HG02870 (cell line): ENCODE measurements around the gene KCNQ1OT1.
"Not testable (repeated sequence)": the region's sequence is repeated elsewhere in the genome, so short reads cannot be mapped to it uniquely, and the experiment has no call there.

Experiments used
- ATAC-seq: cut with Tn5 transposase; IDR thresholded peaks from one replicate; pipeline ENCODE4 v1.9.1; 2021; ENCODE audit warnings: mild to moderate bottlenecking, moderate library complexity; ENCODE audit not compliant: unreplicated experiment

KCNQ1OT1 gene

DNA sequence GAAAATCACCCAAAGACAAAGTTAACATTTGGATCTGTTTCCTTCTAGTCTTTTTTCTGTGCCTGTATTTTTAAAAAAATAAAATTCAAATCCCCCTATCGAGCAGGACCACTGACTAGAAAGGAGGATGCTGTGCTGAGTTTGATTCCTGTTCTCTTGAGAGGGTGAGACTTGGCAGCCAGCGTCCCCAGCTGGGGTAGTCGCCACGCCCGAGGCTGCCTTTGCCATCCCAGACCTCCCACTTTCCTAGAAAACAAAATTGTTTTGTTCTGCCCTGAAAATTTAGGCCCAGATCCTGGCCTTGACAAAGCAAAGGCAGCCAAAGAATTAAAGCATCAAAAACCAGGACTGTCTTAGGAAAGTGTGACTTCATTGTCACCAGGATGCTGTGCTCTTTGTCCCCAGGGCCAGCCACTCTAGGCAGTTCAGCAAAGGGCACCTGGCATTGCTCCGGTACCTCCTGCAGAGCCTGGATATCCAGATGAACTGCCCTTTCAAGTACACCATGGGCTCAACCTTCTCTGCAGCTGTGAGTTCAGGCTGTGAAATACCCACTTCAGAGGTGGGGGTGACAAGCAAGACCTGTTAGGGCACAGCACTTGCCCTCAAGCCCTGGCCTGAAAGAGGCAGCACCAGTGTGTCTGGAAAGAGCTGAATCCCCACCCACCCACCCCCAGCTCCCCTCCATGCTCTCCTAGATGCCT is 44.6 kb downstream of the KCNQ1OT1 start:
- ATAC-seq = no peak

DNA sequence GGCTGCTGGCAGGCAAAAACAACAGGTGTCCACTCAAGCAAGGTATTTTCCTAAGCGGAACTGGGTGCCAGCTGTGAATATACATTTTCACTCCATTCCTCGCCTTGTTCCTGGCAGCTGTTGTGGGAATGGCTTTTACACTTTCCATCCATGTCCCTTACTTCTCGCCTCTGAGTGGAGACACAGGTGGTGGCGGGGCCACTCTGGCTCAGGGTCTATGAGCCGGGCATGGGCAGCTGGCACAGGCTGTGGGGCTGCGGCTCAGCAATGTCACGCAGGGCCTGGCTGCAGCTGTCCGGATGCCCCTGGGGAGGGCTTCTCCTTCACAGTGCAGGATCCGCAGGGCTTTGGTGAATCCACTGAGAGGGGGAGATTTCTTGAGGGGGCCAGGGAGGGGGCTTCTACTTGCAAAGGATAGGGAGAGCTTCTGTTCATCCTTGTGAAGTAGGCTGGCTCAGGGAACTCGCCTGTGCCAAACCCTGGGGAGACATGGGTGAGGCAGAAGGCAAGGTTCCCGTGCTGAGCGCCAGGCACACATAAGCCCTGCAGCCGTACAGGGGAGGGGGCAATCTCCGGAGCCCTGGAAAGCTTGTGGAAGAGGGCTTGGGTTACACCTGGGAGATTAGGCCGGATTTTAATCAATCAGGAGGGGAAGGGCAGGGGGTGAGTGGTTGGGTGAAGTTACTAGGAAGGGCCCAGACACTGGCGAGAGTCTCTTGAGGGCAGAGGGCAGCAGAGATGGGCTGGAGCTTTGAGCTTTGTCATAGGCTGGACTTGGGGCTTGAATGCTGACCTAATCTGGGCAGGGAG is 45.7 kb downstream of the KCNQ1OT1 start:
- ATAC-seq = no peak

DNA sequence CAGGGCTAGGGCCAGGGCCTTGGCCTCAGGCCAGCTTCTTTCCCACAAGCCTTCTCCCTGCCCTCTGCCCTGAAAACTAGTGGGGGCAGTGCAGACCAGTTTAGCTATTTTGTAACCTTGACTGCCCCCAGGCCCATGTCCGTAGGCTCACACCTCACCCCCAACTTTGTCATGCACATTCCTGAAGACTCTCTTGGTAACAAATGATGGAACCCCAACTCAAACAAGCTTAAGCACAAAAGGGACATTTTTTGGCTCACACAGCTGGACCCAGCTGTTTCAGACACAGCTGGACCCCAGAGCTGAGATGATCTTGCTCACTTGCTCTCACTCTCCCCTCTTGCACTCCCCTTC is 46.6 kb downstream of the KCNQ1OT1 start:
- no peak for ATAC-seq

DNA sequence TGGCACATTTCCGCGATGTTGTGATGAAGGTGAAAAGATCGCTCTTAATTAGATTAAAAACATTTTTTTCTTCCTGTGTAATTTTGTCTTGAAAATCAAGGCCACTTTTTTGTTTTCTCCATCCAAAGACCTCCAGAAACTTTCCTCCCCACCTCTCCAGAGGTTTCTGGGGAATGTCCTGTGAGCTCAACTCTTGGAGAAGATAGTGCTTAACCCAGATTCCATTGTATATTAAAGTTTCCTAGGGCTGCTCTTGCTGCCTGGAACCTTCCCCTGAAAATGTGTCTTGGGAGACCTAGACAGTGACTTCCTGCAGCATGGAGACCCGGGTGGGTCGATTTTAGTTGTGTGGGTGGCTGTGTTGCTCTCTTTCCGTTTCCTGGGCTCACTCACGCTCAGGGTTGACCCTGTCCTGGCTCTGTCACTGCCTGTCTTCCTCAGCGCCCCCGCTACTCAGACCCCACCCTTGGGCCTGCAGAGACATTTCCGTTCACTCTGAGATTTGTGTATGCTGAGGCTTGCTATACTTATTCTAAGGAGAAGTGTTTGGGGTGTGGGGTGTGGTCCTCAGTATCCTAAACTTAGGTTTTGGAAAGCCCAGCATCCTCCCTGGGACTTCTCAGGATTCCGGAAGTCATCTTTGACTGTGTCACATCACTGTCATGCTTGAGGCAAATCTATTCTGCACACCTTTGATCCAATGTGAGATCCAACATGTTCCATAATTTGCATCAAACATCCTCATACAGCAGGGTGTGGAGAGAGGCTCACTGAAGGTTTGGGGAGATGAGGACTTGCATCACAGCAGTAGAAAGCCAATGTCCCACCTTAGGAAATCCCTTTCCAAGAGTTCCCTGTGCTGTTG is 47.2 kb downstream of the KCNQ1OT1 start:
- ATAC-seq = no peak

DNA sequence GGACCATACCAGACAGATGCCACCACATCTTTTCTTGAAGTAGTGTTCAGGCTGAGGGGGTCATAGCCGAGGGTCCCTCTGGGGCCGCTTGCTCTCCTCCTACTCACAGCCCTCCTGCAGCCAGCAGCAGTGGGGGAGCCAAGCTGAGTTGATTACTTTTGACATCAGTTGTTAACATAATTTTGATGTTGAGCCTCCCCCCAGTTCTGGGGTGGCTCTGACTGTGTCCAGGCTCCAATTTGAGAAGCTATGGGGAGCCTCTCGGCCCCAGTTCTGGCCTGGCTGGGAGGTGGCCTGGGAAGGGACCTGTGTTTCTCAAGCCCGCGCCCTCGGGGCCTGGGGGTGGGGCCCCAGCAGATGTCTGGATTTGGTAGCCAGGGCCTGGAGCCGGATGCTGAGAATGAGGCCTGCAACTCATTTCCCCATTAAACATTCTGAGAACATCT is 47.9 kb downstream of the KCNQ1OT1 start:
- no peak for ATAC-seq

DNA sequence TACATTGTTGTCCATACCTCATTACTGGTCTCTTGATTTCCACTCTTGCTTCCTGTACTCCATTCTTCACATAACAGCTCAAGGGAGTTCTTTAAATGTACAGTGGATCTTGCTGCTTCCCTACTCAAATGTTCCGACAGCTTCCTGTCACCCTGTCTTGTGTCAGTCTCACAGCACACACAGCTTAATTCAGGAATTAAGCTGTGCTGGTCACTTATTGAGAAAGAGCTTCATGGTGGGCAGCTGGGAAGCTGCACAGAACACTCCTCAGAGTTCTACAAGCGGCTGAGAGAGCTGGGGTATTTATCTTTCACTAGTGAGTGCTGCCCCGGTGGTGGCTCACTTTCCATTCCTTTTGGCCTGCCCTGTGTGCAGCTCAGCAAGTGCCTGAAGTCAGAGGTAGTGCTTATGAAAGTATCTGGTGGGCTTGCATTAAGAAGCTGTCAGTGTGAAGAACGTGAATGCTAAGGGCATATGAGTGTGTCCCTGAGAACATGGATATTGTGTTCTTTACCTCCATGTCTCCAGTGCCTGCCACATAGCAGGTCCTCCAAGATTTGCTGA is 48.7 kb downstream of the KCNQ1OT1 start:
- ATAC-seq = no peak

DNA sequence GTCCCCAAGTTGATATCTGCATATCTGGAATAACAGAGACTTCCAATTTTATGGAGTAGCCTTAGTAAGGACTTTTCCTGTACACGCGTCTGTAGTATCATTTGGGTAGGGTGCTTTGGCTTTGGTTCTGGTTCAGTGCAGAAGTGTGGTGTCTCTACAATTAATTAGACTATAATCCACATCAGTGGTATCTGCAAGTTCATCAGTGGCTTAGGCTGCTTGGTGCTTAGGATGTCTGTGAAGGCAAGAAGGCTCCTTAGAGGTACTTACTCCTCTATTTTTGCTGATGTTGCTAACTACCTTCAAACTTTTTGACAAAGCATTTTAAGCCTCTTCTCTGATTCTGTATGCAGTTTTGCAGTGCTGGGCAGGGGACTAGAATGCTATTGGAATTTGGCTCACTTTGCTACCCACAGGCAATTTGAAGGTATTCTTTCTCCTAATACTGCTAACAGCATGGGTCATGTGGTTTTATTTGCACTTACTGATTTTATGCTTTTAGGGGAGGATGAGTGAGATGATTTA is 49.4 kb downstream of the KCNQ1OT1 start:
- no peak for ATAC-seq

DNA sequence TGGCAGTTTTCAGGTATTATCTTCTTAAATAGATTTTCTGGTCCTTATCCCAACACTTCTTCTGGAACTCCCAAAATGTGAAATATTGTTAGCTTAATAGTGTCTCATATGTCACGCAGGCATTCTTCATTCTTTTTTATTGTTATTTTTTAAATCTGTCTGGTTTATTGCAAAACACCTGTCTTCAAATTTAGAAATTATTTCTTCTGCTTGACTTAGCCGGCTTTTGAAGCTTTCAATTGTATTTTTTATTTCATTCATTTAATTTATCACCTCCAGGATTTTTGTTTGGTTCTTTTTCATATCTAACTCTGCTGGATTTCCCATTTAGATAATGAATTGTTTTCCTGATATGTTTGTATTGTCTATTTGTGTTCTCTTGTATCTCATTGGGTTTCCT is 49.9 kb downstream of the KCNQ1OT1 start:
- ATAC-seq = no peak

DNA sequence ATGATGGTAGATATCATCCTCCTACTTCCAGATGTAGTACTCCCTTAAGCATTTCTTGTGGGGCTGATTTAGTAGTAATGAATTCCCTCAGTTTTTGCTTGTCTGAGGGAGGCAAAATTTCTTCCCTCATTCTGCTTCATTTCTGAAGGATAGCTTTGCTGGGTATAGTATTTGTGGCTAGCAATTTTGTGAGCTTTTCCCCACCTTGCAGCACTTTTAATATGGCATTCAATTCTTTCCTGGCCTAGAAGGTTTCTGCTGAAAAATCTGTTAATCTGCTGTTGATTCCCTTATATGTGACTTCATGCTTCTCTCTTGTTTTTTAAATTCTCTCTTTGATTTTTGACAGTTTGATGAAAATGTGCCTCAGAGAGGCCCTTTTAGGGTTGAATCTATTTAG is 50.4 kb downstream of the KCNQ1OT1 start:
- ATAC-seq = no peak

DNA sequence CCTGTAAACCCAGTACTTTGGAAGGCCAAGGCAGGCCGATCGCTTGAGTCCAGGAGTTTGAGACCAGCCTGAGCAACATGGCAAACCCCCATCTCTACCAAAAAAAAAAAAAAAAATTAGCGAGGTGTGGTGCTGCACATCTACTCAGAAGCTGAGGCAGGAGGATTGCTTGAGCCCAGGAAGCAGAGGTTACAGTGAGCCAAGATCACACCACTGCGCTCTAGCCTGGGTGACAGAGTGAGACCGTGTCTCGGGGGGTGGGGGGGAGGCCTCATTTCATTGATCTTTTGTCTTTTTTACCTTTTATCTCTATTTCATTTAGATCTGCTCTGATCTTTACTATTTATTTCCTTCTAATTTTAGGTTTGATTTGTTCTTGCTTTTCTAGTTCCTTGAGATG is 51.8 kb downstream of the KCNQ1OT1 start:
- ATAC-seq = no peak

DNA sequence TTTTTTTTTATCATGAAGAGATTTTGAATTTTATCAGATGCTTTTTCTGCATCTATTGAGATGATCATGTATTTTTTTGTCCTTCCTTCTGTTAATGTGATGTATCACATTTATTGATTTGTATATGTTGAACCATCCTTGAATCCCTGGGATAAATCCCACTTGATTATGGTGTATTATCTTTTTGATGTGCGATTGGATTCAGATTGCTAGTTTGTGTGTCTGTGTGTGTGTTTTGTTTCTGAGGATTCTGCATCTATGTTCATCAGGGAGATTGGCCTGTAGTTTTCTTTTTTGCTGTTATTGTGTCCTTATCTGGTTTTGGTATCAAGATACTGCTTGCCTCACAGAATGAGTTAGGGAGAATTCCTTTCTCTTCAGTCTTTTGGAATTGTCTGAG is 52.6 kb downstream of the KCNQ1OT1 start:
- no peak for ATAC-seq

DNA sequence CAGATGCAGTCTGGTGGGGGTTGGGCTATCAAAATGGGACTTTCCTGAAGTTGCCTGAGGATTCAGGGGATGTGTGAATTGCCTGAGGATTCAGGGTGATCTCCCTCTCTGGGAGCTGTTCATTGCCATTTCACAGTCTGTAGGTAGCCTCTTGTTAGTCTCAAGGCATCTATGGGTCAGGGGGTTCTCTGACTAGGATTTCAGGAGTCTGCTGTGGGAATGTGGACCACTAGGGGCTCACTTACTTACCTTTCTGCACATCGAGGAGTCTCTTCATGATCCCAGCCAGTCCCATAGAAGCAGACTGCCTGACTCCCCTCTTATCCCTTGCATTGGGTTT is 54.0 kb downstream of the KCNQ1OT1 start:
- no peak for ATAC-seq

DNA sequence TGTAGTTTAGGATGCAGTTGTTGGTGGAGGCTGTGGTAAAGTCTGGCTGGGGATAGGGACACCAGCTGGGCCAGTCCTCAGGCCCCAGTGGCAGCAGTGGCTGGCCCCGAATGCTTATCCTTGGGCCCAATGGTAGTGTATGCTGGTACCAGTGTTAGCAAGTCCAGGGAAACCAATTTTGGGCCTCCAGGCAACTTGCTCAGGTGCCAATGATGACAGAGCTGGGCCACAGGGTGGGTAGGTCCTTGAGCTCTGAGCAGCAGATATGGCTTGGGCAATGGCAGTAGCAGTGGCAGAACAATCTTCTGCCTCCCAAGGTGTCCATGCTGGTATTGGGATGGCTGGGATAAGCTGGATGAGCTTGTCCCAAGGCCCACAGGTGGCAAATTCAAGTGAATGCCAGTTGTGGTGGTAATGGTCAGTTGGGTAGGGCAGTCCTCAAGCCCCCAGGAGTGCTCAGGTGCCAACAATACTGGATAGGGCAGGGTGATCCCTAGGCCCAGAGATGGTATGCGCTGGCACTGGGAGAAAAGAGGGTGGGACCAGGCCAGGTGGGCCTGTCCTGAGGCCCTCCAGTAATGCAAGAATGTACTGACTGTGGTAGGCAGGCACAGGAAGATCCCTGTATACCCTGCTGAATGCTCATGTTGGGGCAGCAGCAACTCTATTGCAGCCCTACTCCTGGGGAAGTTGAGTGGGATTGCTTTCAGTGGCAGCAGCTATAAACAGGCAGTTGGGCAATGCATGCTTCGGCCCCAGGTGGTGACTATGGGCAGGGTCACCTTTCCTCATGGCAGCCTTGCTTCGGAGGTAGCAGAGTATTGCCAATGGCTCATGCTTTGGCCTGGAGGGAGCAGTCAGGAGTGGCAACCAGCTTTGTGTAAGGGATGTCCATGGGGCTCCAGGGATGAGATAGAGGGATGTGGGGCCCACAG is 54.7 kb downstream of the KCNQ1OT1 start:
- ATAC-seq = no peak

DNA sequence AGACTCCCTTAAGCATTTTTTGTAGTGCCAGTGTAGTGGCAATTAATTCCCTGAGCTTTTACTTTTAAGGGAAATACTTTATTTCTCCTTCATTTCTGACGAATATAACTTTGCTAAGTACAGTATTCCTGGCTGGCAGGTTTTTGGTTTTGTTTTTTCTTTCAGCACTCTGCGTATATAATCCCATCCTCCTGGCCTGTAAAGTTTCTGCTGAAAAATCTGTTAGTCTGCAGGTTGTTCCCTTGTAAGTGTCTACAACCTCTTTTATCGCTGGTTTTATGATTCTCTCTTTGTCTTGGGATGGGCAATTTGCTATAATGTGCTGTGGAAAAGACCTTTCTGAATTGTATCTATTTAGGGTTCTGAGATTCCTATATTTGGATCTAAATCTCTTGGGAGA is 56.0 kb downstream of the KCNQ1OT1 start:
- ATAC-seq = no peak

DNA sequence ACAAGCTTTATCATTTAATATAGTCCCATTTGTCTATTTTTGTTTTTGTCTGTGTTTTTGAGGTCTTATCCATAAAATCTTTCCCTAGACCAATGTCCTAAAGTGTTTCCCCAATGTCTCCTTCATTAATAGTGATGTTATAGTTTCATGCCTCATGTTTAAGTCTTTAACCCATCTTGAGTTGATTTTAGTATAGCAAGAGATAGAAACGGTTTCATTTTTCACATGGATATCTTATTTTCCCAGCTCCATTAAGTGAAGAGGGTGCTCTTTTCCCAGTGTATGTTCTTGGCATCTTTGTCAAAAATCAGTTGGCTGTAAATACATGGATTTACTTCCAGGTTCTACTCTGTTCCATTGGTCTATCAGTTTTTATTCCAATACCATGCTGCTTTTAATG is 58.2 kb downstream of the KCNQ1OT1 start:
- ATAC-seq = no peak

DNA sequence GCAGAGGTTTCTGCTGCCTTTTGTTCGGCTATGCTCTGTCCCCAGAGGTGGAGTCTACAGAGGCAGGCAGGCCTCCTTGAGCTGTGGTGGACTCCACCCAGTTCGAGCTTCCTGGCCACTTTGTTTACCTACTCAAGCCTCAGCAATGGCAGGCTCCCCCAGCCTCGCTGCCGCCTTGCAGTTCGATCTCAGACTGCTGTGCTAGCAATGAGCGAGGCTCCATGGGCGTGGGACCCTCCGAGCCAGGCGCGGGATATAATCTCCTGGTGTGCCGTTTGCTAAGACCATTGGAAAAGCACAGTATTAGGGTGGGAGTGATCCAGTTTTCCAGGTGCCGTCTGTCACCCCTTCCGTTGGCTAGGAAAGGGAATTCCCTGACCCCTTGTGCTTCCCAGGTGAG is 60.0 kb downstream of the KCNQ1OT1 start:
- ATAC-seq = not testable (repeated sequence)

DNA sequence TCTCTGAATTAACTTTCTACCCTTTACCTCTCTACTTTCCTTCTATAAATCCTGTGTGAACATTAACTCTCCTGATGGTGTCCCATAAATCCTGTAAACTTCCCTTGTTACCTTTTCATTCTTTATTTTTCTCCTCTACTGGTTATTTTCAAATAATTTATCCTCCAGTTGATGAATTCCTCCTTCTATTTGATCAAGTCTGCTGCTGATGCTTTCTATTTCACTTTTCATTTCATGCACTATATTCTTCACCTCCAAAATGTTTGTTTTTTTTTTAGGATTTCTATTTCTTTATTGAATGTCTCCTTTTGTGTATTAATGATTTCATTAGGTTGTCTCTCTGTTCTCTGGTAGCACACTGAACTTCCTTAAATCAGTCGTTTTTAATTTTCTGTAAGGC is 68.6 kb downstream of the KCNQ1OT1 start:
- no peak for ATAC-seq

DNA sequence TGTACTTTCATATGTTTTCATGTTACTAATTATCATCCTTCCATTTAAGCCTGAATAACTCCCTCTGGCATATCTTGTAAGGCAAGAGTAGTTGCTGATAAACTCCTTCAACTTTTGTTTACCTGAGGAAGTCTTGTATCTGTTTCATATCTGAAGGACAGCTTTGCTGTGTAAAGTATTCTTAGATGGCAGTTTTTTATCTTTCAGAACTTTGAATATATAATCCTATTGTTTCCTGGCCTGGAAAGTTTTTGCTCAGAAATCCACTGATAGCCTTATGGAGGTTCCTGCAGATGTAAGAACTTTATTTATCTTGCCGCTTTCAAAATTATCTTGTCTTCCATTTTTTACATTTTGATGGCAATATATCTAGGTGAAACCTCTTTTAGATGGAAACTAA is 69.1 kb downstream of the KCNQ1OT1 start:
- no peak for ATAC-seq

DNA sequence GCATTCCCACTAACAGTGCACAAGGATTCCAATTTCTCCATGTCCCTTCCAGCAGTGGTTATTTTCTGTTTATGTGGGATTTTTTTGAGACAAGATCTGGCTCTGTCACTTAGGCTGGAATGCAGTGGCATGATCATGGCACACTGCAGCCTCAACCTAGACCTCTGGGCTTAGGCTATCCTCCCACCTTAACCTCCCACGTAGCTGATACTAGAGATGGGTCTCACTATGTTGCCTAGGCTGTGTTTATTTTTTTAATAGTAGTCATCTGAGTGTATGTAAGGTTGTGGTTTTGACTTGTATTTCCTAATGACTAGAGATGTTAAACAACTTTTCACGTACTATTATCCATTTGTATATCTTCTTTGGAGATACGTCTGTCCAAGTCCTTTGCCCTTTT is 74.6 kb downstream of the KCNQ1OT1 start:
- ATAC-seq = no peak

DNA sequence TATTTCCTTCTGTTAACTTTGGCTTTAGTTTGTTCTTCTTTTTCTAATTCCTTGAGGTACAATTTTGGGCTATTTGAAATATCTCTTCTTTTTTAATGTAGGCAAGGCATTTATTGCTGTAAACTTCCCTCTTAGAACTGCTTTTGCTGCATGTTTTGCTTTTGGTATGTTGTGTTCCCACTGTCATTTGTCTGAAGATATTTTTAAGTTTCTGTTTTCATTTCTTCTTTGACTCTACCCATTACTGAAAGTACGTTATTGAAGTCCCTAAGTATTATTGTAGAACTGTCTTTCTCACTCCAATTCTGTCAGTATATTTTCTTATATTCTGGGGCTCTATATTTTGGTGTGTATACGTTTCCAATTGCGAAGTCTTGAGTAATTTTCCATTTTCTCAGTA is 77.9 kb downstream of the KCNQ1OT1 start:
- no peak for ATAC-seq
